Measurements from ENCODE around the gene TLR8.

DNA sequence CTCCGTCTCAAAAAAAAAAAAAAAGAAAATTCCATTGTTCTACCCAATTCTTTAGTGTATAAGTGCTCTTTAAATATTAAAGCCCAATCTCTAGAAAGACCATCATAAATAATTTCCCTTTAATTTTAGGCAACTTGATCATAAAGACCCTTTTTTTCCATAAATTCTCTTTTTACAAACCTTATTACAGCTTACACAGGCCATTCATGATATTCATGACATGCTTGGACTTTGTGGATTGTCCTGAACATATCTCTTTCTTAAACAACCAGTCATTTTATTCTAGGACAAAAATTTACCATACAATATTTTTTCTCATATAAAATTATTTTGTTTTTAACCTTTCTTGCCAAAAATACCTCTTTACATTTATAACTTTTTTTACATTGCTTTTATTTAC is 30.5 kb downstream of the TLR8 start:
- TF ChIP-seq, protein P1, sequence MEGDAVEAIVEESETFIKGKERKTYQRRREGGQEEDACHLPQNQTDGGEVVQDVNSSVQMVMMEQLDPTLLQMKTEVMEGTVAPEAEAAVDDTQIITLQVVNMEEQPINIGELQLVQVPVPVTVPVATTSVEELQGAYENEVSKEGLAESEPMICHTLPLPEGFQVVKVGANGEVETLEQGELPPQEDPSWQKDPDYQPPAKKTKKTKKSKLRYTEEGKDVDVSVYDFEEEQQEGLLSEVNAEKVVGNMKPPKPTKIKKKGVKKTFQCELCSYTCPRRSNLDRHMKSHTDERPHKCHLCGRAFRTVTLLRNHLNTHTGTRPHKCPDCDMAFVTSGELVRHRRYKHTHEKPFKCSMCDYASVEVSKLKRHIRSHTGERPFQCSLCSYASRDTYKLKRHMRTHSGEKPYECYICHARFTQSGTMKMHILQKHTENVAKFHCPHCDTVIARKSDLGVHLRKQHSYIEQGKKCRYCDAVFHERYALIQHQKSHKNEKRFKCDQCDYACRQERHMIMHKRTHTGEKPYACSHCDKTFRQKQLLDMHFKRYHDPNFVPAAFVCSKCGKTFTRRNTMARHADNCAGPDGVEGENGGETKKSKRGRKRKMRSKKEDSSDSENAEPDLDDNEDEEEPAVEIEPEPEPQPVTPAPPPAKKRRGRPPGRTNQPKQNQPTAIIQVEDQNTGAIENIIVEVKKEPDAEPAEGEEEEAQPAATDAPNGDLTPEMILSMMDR (IDR thresholded peaks at IDR 0.05), result no peak
- TF ChIP-seq POLR2A (IDR thresholded peaks at IDR 0.05), result no peak

Data from tibial nerve (tissue), 3 donors.